D721Med (cell line): ENCODE results near the gene SMIM5.

ENCODE experiments used
- DNase-seq: peaks from one replicate; pipeline ENCODE4 v3.0.0; 2011; ENCODE audit warnings: low spot score; ENCODE audit not compliant: insufficient read length
- FAIRE-seq: peaks from 2 replicates; lab custom pipeline; 2011; peaks lifted over from hg19 to GRCh38; lab: Jason Lieb, UNC
- TF ChIP-seq, protein P1 (sequence below): IDR thresholded peaks from 2 replicates; pipeline ENCODE4 v1.5.1; 2012; ENCODE audit warnings: mild to moderate bottlenecking, control low read depth; ENCODE audit not compliant: insufficient read depth; ENCODE audit errors: missing control alignments

SMIM5 gene

GRCh38 chr17:75605790-75606189, 27.4 kb upstream of the SMIM5 start:
- DNase-seq (no peak), FAIRE-seq (no peak)

DNA sequence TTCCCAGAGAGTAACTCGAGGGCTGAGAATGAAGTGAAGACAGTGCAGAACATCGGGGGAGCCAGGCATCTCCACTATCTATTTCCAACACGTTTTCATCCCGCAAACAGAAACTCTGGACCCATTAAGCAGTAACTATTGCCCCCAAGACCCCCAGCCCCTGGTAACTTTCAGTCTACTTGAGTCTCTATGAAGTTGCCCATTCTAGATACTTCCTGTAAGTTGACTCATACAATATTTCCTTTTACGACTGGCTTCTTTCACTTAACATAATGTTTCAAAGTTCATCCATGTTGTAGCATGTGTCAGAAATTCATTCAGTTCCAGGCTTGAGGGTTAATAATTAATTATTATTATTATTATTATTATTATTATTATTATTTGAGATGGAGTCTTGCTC, 26.1 kb upstream of the SMIM5 start:
- TF ChIP-seq, protein P1, sequence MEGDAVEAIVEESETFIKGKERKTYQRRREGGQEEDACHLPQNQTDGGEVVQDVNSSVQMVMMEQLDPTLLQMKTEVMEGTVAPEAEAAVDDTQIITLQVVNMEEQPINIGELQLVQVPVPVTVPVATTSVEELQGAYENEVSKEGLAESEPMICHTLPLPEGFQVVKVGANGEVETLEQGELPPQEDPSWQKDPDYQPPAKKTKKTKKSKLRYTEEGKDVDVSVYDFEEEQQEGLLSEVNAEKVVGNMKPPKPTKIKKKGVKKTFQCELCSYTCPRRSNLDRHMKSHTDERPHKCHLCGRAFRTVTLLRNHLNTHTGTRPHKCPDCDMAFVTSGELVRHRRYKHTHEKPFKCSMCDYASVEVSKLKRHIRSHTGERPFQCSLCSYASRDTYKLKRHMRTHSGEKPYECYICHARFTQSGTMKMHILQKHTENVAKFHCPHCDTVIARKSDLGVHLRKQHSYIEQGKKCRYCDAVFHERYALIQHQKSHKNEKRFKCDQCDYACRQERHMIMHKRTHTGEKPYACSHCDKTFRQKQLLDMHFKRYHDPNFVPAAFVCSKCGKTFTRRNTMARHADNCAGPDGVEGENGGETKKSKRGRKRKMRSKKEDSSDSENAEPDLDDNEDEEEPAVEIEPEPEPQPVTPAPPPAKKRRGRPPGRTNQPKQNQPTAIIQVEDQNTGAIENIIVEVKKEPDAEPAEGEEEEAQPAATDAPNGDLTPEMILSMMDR, result no peak
- no peak for DNase-seq
- FAIRE-seq, result no peak

More at GRCh38 chr17:75605790-75606189, 27.4 kb upstream of the SMIM5 start:
- TF ChIP-seq, protein P1, result no peak

DNA sequence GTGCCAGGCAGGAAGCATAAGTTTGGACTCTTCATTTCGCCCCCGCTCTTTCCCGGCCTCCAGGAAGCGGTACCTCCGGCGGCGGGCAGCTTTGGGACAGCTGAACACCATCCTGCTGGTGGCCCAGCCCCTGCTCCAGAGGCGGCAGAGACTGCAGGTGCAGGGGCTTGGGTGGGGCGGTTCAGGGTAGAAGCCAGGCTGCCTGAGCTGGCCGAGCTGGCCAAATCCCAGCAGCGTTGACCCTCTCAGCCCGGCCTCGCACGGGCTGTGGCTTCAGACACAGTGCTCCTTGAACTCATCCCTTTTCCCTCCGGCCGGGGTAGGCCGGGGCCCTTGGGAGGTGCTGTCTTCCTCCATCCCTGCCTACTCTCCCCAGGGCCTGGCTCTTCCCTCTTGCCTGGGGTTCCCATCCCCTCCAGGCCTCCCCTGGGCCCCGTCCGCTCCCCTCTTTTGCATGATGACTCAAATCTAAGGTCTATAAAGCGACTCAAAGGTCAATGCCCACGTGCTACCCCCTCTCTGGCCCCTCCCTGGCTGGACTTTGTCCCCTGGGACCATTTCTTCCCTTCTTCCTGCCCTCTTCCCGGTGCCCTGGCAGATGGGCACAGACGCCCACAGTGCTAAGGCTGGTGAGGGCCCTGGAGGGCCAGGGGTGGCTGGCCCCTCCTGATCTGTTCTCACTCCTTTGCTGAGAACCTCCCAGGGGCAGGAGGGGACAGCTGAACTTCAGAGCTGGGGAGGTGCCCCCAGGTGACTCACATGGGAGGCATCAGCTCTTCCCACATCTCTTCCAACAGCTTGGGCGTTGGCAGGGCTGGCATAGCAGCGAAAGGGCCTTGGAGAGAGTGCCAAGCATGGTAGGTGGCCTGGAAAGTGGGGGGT, 22.9 kb upstream of the SMIM5 start:
- DNase-seq, result no peak
- no peak for FAIRE-seq
- TF ChIP-seq, protein P1, result no peak

DNA sequence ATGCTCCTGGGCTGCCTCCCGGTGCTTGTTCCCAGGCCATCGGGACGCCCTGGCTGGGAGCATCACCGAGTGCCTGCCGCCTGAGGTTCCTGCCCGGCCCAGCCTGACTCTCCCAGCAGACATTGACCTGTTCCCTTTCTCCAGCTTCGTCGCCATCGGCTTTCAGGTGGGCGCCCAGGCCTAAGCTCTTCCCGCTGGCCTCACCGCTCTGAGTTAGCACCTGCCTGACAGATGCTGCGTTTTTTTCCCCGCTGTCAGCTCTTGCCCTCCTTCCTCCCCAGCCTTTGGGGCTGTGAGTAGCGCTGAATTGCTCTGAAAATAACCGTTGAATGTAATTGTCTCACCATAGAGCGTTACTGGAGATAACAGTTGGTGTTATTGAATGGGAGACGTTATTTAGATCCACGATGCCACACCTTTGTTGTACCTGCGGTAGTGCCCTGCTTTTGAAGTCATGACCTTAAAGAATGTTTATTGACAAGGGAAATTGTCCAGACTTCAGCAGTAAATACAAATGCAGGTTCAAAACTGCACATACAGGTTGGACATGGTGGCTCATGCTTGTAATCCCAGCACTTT, 21.3 kb upstream of the SMIM5 start:
- FAIRE-seq (no peak), DNase-seq (no peak)
- TF ChIP-seq, protein P1, result no peak

- FAIRE-seq (no peak), DNase-seq (no peak)
- TF ChIP-seq, protein P1, result no peak
These were observed 20.2 kb upstream of the SMIM5 start for GRCh38 chr17:75612906-75613626.

GRCh38 chr17:75614006-75614405, 19.2 kb upstream of the SMIM5 start:
- TF ChIP-seq, protein P1, result peak; percentile 19
- FAIRE-seq (no peak), DNase-seq (no peak)
